GM21529 (cell line): ENCODE data around the gene SHROOM4.

Experiments
- ATAC-seq: cut with Tn5 transposase; IDR thresholded peaks from one replicate; pipeline ENCODE4 v1.9.1; 2021; ENCODE audit not compliant: unreplicated experiment

SHROOM4 gene

DNA sequence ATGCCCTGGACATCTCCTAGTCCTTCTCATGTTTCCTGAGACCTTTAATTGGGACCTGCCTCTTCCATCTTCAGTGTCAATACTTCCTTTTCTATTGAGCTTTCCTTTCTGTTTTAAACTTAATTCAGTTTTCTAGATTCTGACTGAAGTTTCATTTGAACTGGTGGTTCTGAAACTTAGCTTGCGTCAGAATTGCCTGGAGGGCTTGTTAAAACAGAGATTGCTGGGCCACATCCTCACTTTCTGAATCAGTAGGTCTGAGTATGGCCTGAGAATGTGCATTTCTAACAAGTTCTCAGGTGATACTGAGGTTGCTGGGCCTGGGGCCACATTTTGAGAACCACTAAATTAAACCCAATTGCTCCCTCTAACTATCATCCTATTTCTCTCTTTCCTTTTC lies 191.2 kb downstream of the SHROOM4 start:
- peak; percentile 55 for ATAC-seq

GRCh38 chrX:50618788-50619558 lies 195.0 kb downstream of the SHROOM4 start:
- no peak for ATAC-seq

- ATAC-seq, result no peak
Observed at GRCh38 chrX:50617183-50617582, 196.8 kb downstream of the SHROOM4 start.

DNA sequence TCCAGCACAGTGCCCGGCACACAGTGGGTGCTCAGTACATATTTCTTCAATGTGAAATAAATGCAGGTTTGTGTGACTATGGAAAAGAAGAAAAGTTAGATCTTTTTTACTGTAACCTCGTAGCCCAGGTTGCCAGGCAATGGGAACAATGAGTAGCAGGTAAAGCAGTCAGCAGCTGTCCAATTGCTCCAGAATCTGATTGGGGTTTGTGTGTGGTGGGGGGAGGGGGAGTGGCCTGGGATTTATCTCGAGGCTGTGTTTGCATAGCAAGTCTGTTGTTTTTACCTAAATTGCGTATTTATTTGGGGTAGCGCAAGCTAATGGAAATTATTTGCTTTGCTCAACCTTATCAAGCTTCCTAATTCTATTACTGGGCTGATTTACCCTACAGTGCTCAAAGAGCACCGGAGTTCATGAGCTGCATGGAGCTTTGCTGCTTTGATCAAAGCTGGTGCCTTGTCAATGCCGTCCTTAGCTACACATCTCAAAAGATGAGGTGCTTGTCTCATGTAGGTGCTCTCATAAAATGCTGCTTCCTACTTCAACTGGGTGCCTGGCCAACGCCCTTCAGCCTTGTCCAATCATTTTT lies 198.3 kb downstream of the SHROOM4 start:
- no peak for ATAC-seq

- no peak for ATAC-seq
Observed at GRCh38 chrX:50614460-50614859, 199.5 kb downstream of the SHROOM4 start.

DNA sequence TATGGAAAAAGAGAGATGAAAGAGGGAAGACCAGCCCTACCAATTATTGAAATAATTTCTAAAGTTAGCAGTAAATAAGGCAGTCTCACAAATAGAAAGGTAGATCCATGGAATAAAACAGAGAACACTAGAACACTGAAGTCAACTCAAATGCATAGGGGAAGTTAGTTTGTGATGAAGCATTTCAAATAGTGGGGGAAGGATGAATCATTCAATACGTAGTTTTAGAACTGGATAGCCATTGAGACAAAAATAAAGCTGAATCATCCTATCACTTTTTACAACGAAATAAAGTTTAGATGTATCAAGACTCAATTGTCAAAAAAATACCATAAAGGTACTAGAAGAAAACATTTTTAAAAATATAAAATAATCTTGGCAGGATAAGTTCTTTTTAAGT lies 200.1 kb downstream of the SHROOM4 start:
- ATAC-seq, result no peak

DNA sequence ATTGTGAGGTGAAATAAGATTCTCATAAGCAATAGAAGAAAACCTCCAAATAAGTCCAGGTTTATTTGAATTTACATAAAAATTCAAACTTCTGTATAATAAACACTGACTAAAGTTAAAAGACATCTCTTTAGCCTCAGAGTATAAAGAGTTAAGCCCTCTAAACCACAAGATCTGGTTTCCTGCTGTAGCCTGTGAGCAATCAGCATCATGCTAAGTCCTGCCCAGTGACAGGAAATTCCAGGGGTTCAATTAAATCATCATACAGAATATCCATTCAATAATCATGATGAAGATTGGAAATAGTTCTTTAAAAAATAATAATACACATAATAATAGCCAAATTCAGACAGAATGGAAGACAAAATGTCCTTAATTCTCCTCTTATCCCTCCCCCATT lies 204.2 kb downstream of the SHROOM4 start:
- no peak for ATAC-seq

GRCh38 chrX:50606300-50606950 lies 207.6 kb downstream of the SHROOM4 start:
- ATAC-seq, result no peak

- ATAC-seq, result no peak
Observed at GRCh38 chrX:50596056-50596455, 217.9 kb downstream of the SHROOM4 start.

DNA sequence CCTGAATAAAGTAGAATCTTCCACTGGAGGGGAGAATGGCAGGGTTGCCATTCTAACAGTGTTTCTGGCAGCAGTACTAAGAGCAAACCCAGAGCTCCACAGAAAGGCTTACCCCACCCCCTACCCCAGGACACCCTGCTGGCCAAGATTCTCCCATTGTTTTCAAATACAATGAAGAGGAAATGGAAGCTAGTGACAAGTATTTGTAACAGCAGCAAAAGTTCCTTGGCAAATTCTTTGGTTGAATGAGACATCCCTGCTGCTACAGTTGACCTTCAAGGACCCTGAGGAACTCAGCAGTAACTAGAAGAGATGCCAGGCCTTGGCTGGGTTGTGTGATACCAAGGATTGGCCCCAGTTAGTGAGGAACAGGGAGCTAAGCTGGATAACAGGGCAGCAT lies 219.2 kb downstream of the SHROOM4 start:
- ATAC-seq, result no peak

- ATAC-seq, result no peak
Observed at GRCh38 chrX:50586980-50587379, 227.0 kb downstream of the SHROOM4 start.

DNA sequence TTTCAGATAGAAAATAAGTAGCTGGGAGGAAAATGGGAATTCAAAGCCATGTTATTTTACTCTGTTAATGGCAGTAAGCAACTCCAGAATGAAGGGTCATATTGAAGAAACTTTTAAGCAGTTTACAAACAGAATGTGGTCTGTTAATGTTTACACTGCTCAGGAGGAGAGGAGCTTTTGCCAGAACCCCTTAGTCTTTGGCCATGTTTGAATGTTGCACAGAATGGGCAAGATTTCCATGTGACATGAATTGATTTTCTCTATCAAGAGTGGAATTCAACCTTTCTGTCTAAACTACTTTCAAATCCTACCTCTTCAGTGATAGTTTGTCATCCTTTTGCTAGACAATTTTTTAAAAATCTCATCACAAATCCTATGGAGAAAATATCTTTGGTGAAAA lies 227.6 kb downstream of the SHROOM4 start:
- ATAC-seq, result no peak

DNA sequence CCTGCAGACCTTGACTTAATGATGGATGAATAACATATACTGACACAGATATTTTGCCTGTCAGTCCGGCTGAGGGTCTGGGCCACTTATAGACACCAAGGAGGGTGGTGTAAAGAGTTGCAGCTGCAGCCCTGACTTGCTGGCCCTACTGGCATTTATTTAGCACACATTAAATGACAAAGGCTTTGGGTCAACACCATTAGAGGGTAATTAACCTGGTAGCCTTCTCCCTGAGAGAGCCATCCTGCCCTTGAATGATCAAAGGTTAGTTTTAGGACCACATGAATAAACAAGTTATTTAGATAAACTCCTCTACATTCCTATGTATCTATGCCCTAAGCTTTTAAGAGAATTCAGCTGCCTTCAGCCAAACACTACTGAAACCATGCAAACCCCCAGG lies 232.6 kb downstream of the SHROOM4 start:
- no peak for ATAC-seq

- peak; percentile 61 for ATAC-seq
Observed at GRCh38 chrX:50579955-50580354, 234.0 kb downstream of the SHROOM4 start.

- ATAC-seq, result no peak
Observed at GRCh38 chrX:50577326-50577725, 236.7 kb downstream of the SHROOM4 start.

- ATAC-seq, result no peak
Observed at GRCh38 chrX:50567636-50568035, 246.4 kb downstream of the SHROOM4 start.

- ATAC-seq, result no peak
Observed at GRCh38 chrX:50565718-50566117, 248.3 kb downstream of the SHROOM4 start.
